NT2/D1 (cell line): Measurements from ENCODE around the gene COG4.

Source experiments
- DNase-seq: peaks from one replicate; pipeline ENCODE4 v3.0.0-alpha.2; 2011; ENCODE audit warnings: low read depth, low spot score
- H3K27me3 ChIP-seq: 2 replicates; pipeline ENCODE4 v1.6.0; 2011; ENCODE audit warnings: mild to moderate bottlenecking; ENCODE audit not compliant: insufficient read length, insufficient read depth
- H3K36me3 ChIP-seq: 2 replicates; pipeline ENCODE4 v1.6.1; 2011; ENCODE audit warnings: mild to moderate bottlenecking, low read length, mixed read lengths; ENCODE audit not compliant: insufficient read depth, insufficient read length
- H3K4me1 ChIP-seq: 2 replicates; pipeline ENCODE4 v1.5.1; 2011; ENCODE audit not compliant: insufficient read depth, insufficient read length
- H3K4me3 ChIP-seq: 2 replicates; pipeline ENCODE4 v1.5.1; 2011; ENCODE audit warnings: low read depth; ENCODE audit not compliant: insufficient read length
- H3K9ac ChIP-seq: 2 replicates; pipeline ENCODE4 v1.6.0; 2011; ENCODE audit warnings: low read depth; ENCODE audit not compliant: insufficient read length
- H3K9me3 ChIP-seq: 2 replicates; pipeline ENCODE4 v1.5.1; 2011; ENCODE audit warnings: mild to moderate bottlenecking, low read length; ENCODE audit not compliant: insufficient read depth
- SUZ12 ChIP-seq: IDR thresholded peaks from 2 replicates; pipeline ENCODE4 v1.6.1; 2011; ENCODE audit not compliant: insufficient read length, insufficient read depth; ENCODE audit errors: extremely low read depth
- YY1 ChIP-seq: IDR thresholded peaks from 2 replicates; pipeline ENCODE4 v1.6.1; 2011; ENCODE audit not compliant: insufficient read length, insufficient read depth
- ZNF274 ChIP-seq: IDR thresholded peaks from 2 replicates; pipeline ENCODE4 v1.6.1; 2011; ENCODE audit warnings: mild to moderate bottlenecking, low read depth, low read length

The COG4 gene

DNA sequence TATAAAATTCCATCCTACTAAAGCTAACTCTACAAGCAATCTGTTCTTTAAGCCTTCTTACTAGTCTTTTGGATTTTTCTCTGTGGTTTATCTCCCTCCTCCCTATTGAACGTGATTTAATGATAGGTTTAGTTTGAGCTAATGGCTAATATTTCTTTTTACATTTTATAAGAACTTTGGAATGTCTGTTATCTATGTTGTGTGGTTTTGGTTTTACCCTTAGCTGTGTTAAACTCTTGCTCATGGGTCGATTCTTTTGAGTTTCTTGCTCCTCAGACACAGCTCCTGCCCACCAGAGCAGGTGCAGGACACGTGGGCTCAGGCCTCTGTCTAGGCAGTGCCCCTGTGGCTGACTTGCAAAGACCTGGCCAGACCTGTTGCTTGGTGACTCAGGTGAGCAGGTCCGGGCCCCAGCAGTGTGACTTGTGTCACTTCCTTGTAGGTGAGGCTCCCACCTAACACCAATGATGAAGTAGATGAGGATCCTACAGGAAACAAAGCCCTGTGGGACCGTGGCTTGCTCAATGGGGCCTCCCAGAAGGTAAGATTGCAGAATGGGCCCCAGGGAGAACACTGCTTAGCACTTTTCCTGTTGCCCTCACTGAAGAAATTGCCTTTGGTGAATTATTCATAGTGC, 45.4 kb upstream of the COG4 start:
- TF ChIP-seq SUZ12: no peak
- TF ChIP-seq ZNF274: no peak
- no peak for TF ChIP-seq YY1
- no peak overlapping the region for H3K4me3 ChIP-seq
- no peaks in the 10 kb centered on the region for H3K27me3 ChIP-seq
- H3K9ac ChIP-seq: no peak overlapping the region
- H3K9me3 ChIP-seq: no peaks in the 10 kb centered on the region
- H3K36me3 ChIP-seq: peaks cover 97% of the 10 kb centered on the region
- no peaks in the 10 kb centered on the region for H3K4me1 ChIP-seq
- no peak for DNase-seq

GRCh38 chr16:70565053-70565452, 41.7 kb upstream of the COG4 start:
- peaks cover 97% of the 10 kb centered on the region for H3K36me3 ChIP-seq
- H3K4me1 ChIP-seq: no peaks in the 10 kb centered on the region
- no peaks in the 10 kb centered on the region for H3K9me3 ChIP-seq
- TF ChIP-seq SUZ12 (no peak), ZNF274 (no peak), YY1 (no peak)
- H3K27me3 ChIP-seq: no peaks in the 10 kb centered on the region
- DNase-seq: no peak
- no peak overlapping the region for H3K4me3 ChIP-seq
- H3K9ac ChIP-seq: no peak overlapping the region

DNA sequence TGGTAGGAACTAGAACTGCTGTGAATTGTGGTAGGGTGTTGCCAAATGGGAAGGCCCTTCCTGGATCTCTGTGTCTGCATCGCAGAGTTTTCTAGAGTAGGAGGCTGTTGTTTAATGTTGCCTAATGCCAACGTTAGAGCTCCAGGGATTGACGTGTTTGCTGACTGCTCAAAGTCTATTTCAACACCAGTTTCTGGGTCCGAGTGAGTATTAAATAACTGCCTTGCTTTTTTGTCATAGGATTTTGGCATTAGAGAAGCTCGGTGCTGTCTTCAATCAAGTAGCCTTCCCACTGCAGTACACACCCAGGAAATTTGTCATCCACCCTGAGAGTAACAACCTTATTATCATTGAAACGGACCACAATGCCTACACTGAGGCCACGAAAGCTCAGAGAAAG, 40.3 kb upstream of the COG4 start:
- Histone ChIP-seq H3K4me3 (no peak overlapping the region), H3K27me3 (no peaks in the 10 kb centered on the region), H3K9ac (no peak overlapping the region), H3K4me1 (no peaks in the 10 kb centered on the region), H3K36me3 (peaks cover 97% of the 10 kb centered on the region), H3K9me3 (no peaks in the 10 kb centered on the region)
- no peak for DNase-seq
- TF ChIP-seq ZNF274: no peak
- TF ChIP-seq YY1: no peak
- TF ChIP-seq SUZ12: no peak

DNA sequence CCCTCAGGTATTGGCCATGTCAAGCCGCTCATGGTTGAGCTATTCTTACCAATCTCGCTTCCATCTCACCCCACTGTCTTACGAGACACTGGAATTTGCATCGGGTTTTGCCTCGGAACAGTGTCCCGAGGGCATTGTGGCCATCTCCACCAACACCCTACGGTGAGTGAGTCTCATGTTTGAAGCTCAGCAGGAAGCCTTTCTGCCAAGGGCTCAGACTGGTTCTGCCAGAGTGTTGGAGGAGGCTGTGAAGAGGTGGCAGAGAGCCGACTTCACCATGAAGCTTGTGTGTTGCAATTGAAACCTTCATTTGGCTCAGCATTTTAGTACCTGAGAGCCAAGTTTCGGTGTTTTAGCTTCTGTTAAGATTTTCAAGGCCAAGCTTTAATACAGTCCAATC, 38.3 kb upstream of the COG4 start:
- TF ChIP-seq YY1 (no peak), ZNF274 (no peak), SUZ12 (no peak)
- DNase-seq: no peak

GRCh38 chr16:70556063-70556462, 32.7 kb upstream of the COG4 start:
- H3K36me3 ChIP-seq: peaks cover 98% of the 10 kb centered on the region
- TF ChIP-seq SUZ12 (no peak), ZNF274 (no peak), YY1 (no peak)
- H3K4me1 ChIP-seq: no peaks in the 10 kb centered on the region
- no peak for DNase-seq
- H3K9me3 ChIP-seq: no peaks in the 10 kb centered on the region
- no peak overlapping the region for H3K9ac ChIP-seq
- H3K27me3 ChIP-seq: no peaks in the 10 kb centered on the region
- no peak overlapping the region for H3K4me3 ChIP-seq

More for the DNA sequence above, 38.3 kb upstream of the COG4 start:
- no peak overlapping the region for H3K9ac ChIP-seq
- H3K4me1 ChIP-seq: no peaks in the 10 kb centered on the region
- H3K27me3 ChIP-seq: no peaks in the 10 kb centered on the region
- no peak overlapping the region for H3K4me3 ChIP-seq
- no peaks in the 10 kb centered on the region for H3K9me3 ChIP-seq
- H3K36me3 ChIP-seq: peaks cover 97% of the 10 kb centered on the region

GRCh38 chr16:70553645-70554044, 30.3 kb upstream of the COG4 start:
- Histone ChIP-seq H3K4me1 (no peaks in the 10 kb centered on the region), H3K9me3 (no peaks in the 10 kb centered on the region), H3K27me3 (no peaks in the 10 kb centered on the region), H3K9ac (no peak overlapping the region), H3K4me3 (no peak overlapping the region), H3K36me3 (peaks cover 97% of the 10 kb centered on the region)
- DNase-seq: no peak
- TF ChIP-seq YY1: no peak
- no peak for TF ChIP-seq ZNF274
- no peak for TF ChIP-seq SUZ12

- no peak for TF ChIP-seq YY1
- no peak for TF ChIP-seq ZNF274
- no peak for TF ChIP-seq SUZ12
- H3K9me3 ChIP-seq: no peaks in the 10 kb centered on the region
- H3K4me3 ChIP-seq: no peak overlapping the region
- no peak for DNase-seq
- peaks cover 97% of the 10 kb centered on the region for H3K36me3 ChIP-seq
- H3K27me3 ChIP-seq: no peaks in the 10 kb centered on the region
- H3K4me1 ChIP-seq: no peaks in the 10 kb centered on the region
- no peak overlapping the region for H3K9ac ChIP-seq
These were observed 29.3 kb upstream of the COG4 start for GRCh38 chr16:70552675-70553074.

GRCh38 chr16:70551788-70552187, 28.4 kb upstream of the COG4 start:
- H3K36me3 ChIP-seq: peaks cover 97% of the 10 kb centered on the region
- no peak for DNase-seq
- no peaks in the 10 kb centered on the region for H3K9me3 ChIP-seq
- no peak overlapping the region for H3K4me3 ChIP-seq
- H3K4me1 ChIP-seq: no peaks in the 10 kb centered on the region
- H3K9ac ChIP-seq: no peak overlapping the region
- TF ChIP-seq SUZ12: no peak
- H3K27me3 ChIP-seq: no peaks in the 10 kb centered on the region
